GM18858 (cell line): ENCODE data around the gene TIMP4.

Source experiments
- ATAC-seq: cut with Tn5 transposase; IDR thresholded peaks from one replicate; pipeline ENCODE4 v1.9.1; 2021; ENCODE audit not compliant: unreplicated experiment

The TIMP4 gene

GRCh38 chr3:12186046-12186445, 27.3 kb upstream of the TIMP4 start:
- ATAC-seq: no peak

GRCh38 chr3:12185172-12185710, 26.5 kb upstream of the TIMP4 start:
- ATAC-seq: no peak

GRCh38 chr3:12184541-12184940, 25.8 kb upstream of the TIMP4 start:
- ATAC-seq: no peak

- ATAC-seq: no peak
These were observed 24.2 kb upstream of the TIMP4 start for GRCh38 chr3:12182687-12183441.

- ATAC-seq: no peak
These were observed 23.1 kb upstream of the TIMP4 start for GRCh38 chr3:12181806-12182205.

- ATAC-seq: no peak
These were observed 22.6 kb upstream of the TIMP4 start for GRCh38 chr3:12181301-12181700.

- ATAC-seq: no peak
These were observed 21.9 kb upstream of the TIMP4 start for GRCh38 chr3:12180631-12181030.

- ATAC-seq: no peak
These were observed 21.5 kb upstream of the TIMP4 start for GRCh38 chr3:12180218-12180617.

GRCh38 chr3:12179441-12179840, 20.7 kb upstream of the TIMP4 start:
- no peak for ATAC-seq

- ATAC-seq: no peak
These were observed 19.5 kb upstream of the TIMP4 start for GRCh38 chr3:12178091-12178820.

- ATAC-seq: no peak
These were observed 18.4 kb upstream of the TIMP4 start for GRCh38 chr3:12177126-12177525.

- ATAC-seq: no peak
These were observed 17.2 kb upstream of the TIMP4 start for GRCh38 chr3:12175844-12176453.

GRCh38 chr3:12175137-12175593, 16.5 kb upstream of the TIMP4 start:
- no peak for ATAC-seq

- ATAC-seq: no peak
These were observed 11.5 kb upstream of the TIMP4 start for GRCh38 chr3:12170207-12170606.

- ATAC-seq: no peak
These were observed 7.2 kb upstream of the TIMP4 start for GRCh38 chr3:12165909-12166308.

GRCh38 chr3:12159227-12159601, 502 bp upstream of the TIMP4 start:
- no peak for ATAC-seq

- no peak for ATAC-seq
These were observed 1.7 kb downstream of the TIMP4 start for GRCh38 chr3:12157026-12157425.

GRCh38 chr3:12155828-12156227, 2.9 kb downstream of the TIMP4 start:
- ATAC-seq: no peak

GRCh38 chr3:12155264-12155663, 3.4 kb downstream of the TIMP4 start:
- ATAC-seq: no peak

- no peak for ATAC-seq
These were observed 4.6 kb downstream of the TIMP4 start for GRCh38 chr3:12154151-12154550.

GRCh38 chr3:12150112-12150511, 8.6 kb downstream of the TIMP4 start:
- no peak for ATAC-seq

- no peak for ATAC-seq
These were observed 9.7 kb downstream of the TIMP4 start for GRCh38 chr3:12149029-12149428.
